T-helper 2 cell treated with Interferon-gamma antibody and Interleukin-4, amounts not matched to agents 100 ng/mL and 5 ng/mL, for 36 hours (primary cell): ENCODE results near the gene ROCK1. TPM values are rescaled to one million over a fixed set of nuclear protein-coding genes. Genes with fewer than 3 reads are reported as not detected.

Experiments
- total RNA-seq: library from RNA; stranded (reverse); gene quantifications from 2 replicates; pipeline ENCODE4 v1.2.3, GENCODE V29; 2022

Gene ROCK1
- total RNA-seq, 1 donor from 2014 or later: 62.8 TPM

Other genes starting within 250 kb of the ROCK1 start
- not detected in 2 replicates for gene GREB1L, start 130.4 kb upstream of the ROCK1 start, total RNA-seq